Fibroblast of skin of scalp (primary cell): ENCODE measurements around the gene MUC5AC.
"Not testable (repeated sequence)": the region's sequence is repeated elsewhere in the genome, so short reads cannot be mapped to it uniquely, and the experiment has no call there.

Experiments
- DNase-seq: peaks from one replicate; pipeline ENCODE4 v3.0.0-alpha.2; 2013

MUC5AC gene

GRCh38 chr11:1162491-1163311, 4.9 kb downstream of the MUC5AC start:
- no peak for DNase-seq

- DNase-seq: no peak
These were observed 5.7 kb downstream of the MUC5AC start for GRCh38 chr11:1163321-1163910.

- DNase-seq: no peak
These were observed 6.4 kb downstream of the MUC5AC start for GRCh38 chr11:1163911-1164735.

GRCh38 chr11:1164779-1165255, 7.1 kb downstream of the MUC5AC start:
- DNase-seq: not testable (repeated sequence)

GRCh38 chr11:1165256-1166041, 7.7 kb downstream of the MUC5AC start:
- DNase-seq: no peak

- DNase-seq: no peak
These were observed 9.5 kb downstream of the MUC5AC start for GRCh38 chr11:1167256-1167655.

- no peak for DNase-seq
These were observed 10.0 kb downstream of the MUC5AC start for GRCh38 chr11:1167751-1168231.

GRCh38 chr11:1168256-1168655, 10.5 kb downstream of the MUC5AC start:
- DNase-seq: no peak

GRCh38 chr11:1168721-1169161, 11.0 kb downstream of the MUC5AC start:
- DNase-seq: no peak

- DNase-seq: no peak
These were observed 13.7 kb downstream of the MUC5AC start for GRCh38 chr11:1171223-1171984.

GRCh38 chr11:1171985-1172728, 14.4 kb downstream of the MUC5AC start:
- no peak for DNase-seq

- no peak for DNase-seq
These were observed 15.0 kb downstream of the MUC5AC start for GRCh38 chr11:1172729-1173117.

GRCh38 chr11:1173396-1173795, 15.6 kb downstream of the MUC5AC start:
- not testable (repeated sequence) for DNase-seq

GRCh38 chr11:1174441-1175370, 17.0 kb downstream of the MUC5AC start:
- no peak for DNase-seq

- DNase-seq: no peak
These were observed 17.9 kb downstream of the MUC5AC start for GRCh38 chr11:1175461-1176223.

- no peak for DNase-seq
These were observed 18.7 kb downstream of the MUC5AC start for GRCh38 chr11:1176224-1177019.

GRCh38 chr11:1177020-1177770, 19.4 kb downstream of the MUC5AC start:
- no peak for DNase-seq
